HepG2 (cell line): ENCODE results near the gene PNPLA3. TPM values are rescaled to one million over a fixed set of nuclear protein-coding genes. Genes with fewer than 3 reads are reported as not detected.

Experiments
- BRCA1 ChIP-seq: sonication (generic); formaldehyde crosslinking; IDR thresholded peaks from 2 replicates; pipeline ENCODE4 v1.4.0; 2020; ENCODE audit warnings: missing genetic modification reagents
- BRD4 ChIP-seq: sonication (generic); formaldehyde crosslinking; IDR thresholded peaks from 2 replicates; pipeline ENCODE4 v1.4.0; 2020; ENCODE audit warnings: missing genetic modification reagents
- CHCHD3 ChIP-seq: sonication (generic); formaldehyde crosslinking; IDR thresholded peaks from 2 replicates; pipeline ENCODE4 v1.8.0; 2022; ENCODE audit warnings: mild to moderate bottlenecking, missing genetic modification reagents, moderate library complexity
- DMAP1 ChIP-seq: IDR thresholded peaks from 2 replicates; pipeline ENCODE4 v1.6.1; 2016
- ELF1 ChIP-seq: sonication (generic); formaldehyde crosslinking; IDR thresholded peaks from 2 replicates; pipeline ENCODE4 v1.4.0; 2020; ENCODE audit warnings: missing genetic modification reagents
- ETV6 ChIP-seq: sonication (generic); formaldehyde crosslinking; conservative IDR thresholded peaks from 2 replicates; pipeline ENCODE4 v1.4.0; 2020; ENCODE audit warnings: missing genetic modification reagents
- KDM5B ChIP-seq: sonication (generic); formaldehyde crosslinking; IDR thresholded peaks from 2 replicates; pipeline ENCODE4 v1.4.0; 2020; ENCODE audit warnings: missing genetic modification reagents, mild to moderate bottlenecking, borderline replicate concordance
- MAFG ChIP-seq: sonication (generic); formaldehyde crosslinking; IDR thresholded peaks from 2 replicates; pipeline ENCODE4 v1.5.1; 2020; ENCODE audit warnings: mild to moderate bottlenecking, missing genetic modification reagents
- MTA1 ChIP-seq: sonication (generic); formaldehyde crosslinking; IDR thresholded peaks from 2 replicates; pipeline ENCODE4 v1.4.0; 2020; ENCODE audit warnings: missing genetic modification reagents, mild to moderate bottlenecking, borderline replicate concordance
- MYC ChIP-seq: sonication (generic); formaldehyde crosslinking; IDR thresholded peaks from 2 replicates; pipeline ENCODE4 v1.9.0; 2021; ENCODE audit warnings: missing genetic modification reagents, borderline replicate concordance
- NR2C2 ChIP-seq: sonication (generic); formaldehyde crosslinking; IDR thresholded peaks from 2 replicates; pipeline ENCODE4 v1.4.0; 2020; ENCODE audit warnings: missing genetic modification reagents, mild to moderate bottlenecking, moderate library complexity, borderline replicate concordance
- SOX5 ChIP-seq: IDR thresholded peaks from 2 replicates; pipeline ENCODE4 v1.6.1; 2016; ENCODE audit warnings: borderline replicate concordance
- TCF12 ChIP-seq, 2 experiments: fragments of 450-650 bp in 1 of 2; sonication (generic) in 1 of 2; formaldehyde crosslinking in 1 of 2; IDR thresholded peaks; 2 replicates each; pipeline versions ENCODE4 v1.6.1 to v1.8.0; 2017 to 2022; ENCODE audit warnings: antibody characterized with exemption in 1 of 2, mild to moderate bottlenecking in 1 of 2, missing genetic modification reagents in 1 of 2, moderate library complexity in 1 of 2
- ZNF460 ChIP-seq: sonication (generic); formaldehyde crosslinking; IDR thresholded peaks from 2 replicates; pipeline ENCODE4 v1.5.1; 2020; ENCODE audit warnings: missing genetic modification reagents, mild to moderate bottlenecking, borderline replicate concordance
- ZNF496 ChIP-seq: sonication (generic); formaldehyde crosslinking; IDR thresholded peaks from 2 replicates; pipeline ENCODE4 v1.8.1; 2023; ENCODE audit warnings: mild to moderate bottlenecking, moderate library complexity, missing genetic modification reagents; ENCODE audit not compliant: insufficient replicate concordance
- ZNF614 ChIP-seq: IDR thresholded peaks from 2 replicates; pipeline ENCODE4 v1.6.1; 2018; ENCODE audit warnings: missing biosample characterization, missing genetic modification reagents, inconsistent platforms, borderline replicate concordance
- polyA plus RNA-seq, 8 experiments: library from polyadenylated mRNA; depleted of rRNA in 3 of 8; stranded (reverse) in 7 of 8; unstranded in 1 of 8; fragments of >200 nt; fragmentation: Illumina TruSeq in 4 of 8; extraction: Trizol in 4 of 8; gene quantifications; 2 replicates each; pipeline versions ENCODE4 v1.2.1 to v1.2.3, GENCODE V29; 2011 to 2016; ENCODE audit warnings: low read depth in 4 of 8, missing spikeins in 1 of 8, mixed read lengths in 1 of 8; ENCODE audit not compliant: insufficient read depth in 1 of 8
- total RNA-seq, 5 experiments: library from RNA; depleted of rRNA; stranded (reverse); fragments of >200 nt; fragmentation: Illumina TruSeq; extraction: Trizol; gene quantifications; 2 replicates each; pipeline ENCODE4 v1.2.3, GENCODE V29; 2016; ENCODE audit warnings: low read depth in 1 of 5
- TF ChIP-seq, protein P1 (sequence below): sonication (generic); formaldehyde crosslinking; IDR thresholded peaks from 2 replicates; pipeline ENCODE4 v1.4.0; 2020; ENCODE audit warnings: missing genetic modification reagents, borderline replicate concordance
- TF ChIP-seq, protein P2 (sequence below): IDR thresholded peaks from 2 replicates; pipeline ENCODE4 v1.6.1; 2016; ENCODE audit warnings: missing compliant biosample characterization, missing genetic modification reagents, borderline replicate concordance
- TF ChIP-seq, protein P3 (sequence below): IDR thresholded peaks from 2 replicates; pipeline ENCODE4 v1.6.1; 2016
- TF ChIP-seq, protein P4 (sequence below): sonication (generic); formaldehyde crosslinking; conservative IDR thresholded peaks from 2 replicates; pipeline ENCODE4 v1.8.0; 2022; ENCODE audit warnings: low read depth, missing genetic modification reagents

The PNPLA3 gene
- total and polyA plus RNA-seq, 2 of the 13 experiments (the other 11 are each of a cell fraction or from before 2014, with no cell fraction given) = 16.9 to 19.8 TPM

DNA sequence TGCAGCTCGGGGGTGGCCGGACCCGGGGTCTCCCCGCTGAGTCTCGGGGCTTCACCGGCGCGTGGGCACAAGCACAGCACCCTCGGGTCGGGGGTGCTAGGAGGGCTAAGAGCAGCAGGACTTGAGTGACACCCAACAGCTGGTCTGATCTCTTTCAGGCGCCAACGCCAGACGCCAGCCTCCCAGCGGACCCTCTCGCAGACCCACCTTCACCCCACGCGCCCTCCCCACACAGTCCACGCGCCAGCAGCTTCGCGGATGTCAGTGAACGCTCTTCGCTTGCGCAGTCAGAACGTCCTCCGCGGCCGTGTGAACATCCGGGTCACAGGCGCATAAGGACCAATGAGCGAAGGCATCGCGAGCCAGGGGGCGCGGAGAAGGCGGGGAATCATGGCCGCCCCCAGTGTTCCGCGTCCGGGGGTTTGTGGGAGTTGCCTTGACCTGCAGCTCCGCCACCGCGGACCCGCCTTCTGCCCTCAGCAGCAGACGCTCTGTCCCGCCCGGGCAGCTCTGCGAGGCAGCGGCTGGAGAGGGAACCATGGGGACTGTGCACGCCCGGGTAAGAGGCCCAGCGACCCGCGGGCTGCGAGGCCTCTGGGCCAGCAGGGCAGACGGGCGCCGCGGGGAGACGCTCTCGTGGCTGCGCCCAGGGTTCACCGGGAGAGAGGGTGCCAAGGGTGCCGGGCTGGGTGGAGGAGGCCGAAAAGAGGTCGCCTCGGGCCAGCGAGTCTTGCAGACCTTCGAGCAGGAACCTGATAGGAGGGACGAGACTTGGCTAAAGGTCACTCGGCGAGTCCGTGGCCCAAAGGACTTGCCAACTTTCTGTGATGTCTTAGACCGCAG lies 31.7 kb downstream of the PNPLA3 start, which contains the start of gene SAMM50 (continued):
- TF ChIP-seq, protein P1, sequence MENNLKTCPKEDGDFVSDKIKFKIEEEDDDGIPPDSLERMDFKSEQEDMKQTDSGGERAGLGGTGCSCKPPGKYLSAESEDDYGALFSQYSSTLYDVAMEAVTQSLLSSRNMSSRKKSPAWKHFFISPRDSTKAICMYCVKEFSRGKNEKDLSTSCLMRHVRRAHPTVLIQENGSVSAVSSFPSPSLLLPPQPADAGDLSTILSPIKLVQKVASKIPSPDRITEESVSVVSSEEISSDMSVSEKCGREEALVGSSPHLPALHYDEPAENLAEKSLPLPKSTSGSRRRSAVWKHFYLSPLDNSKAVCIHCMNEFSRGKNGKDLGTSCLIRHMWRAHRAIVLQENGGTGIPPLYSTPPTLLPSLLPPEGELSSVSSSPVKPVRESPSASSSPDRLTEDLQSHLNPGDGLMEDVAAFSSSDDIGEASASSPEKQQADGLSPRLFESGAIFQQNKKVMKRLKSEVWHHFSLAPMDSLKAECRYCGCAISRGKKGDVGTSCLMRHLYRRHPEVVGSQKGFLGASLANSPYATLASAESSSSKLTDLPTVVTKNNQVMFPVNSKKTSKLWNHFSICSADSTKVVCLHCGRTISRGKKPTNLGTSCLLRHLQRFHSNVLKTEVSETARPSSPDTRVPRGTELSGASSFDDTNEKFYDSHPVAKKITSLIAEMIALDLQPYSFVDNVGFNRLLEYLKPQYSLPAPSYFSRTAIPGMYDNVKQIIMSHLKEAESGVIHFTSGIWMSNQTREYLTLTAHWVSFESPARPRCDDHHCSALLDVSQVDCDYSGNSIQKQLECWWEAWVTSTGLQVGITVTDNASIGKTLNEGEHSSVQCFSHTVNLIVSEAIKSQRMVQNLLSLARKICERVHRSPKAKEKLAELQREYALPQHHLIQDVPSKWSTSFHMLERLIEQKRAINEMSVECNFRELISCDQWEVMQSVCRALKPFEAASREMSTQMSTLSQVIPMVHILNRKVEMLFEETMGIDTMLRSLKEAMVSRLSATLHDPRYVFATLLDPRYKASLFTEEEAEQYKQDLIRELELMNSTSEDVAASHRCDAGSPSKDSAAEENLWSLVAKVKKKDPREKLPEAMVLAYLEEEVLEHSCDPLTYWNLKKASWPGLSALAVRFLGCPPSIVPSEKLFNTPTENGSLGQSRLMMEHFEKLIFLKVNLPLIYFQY (CRISPR knock-in tag) = no peak; the same call in 1 of the 2 replicates
- TF ChIP-seq, protein P2, sequence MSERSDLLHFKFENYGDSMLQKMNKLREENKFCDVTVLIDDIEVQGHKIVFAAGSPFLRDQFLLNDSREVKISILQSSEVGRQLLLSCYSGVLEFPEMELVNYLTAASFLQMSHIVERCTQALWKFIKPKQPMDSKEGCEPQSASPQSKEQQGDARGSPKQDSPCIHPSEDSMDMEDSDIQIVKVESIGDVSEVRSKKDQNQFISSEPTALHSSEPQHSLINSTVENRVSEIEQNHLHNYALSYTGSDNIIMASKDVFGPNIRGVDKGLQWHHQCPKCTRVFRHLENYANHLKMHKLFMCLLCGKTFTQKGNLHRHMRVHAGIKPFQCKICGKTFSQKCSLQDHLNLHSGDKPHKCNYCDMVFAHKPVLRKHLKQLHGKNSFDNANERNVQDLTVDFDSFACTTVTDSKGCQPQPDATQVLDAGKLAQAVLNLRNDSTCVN (CRISPR knock-in tag) = peak; percentile 14; the same call in 1 of the 2 replicates
- TF ChIP-seq ZNF614 (CRISPR knock-in tag) (peak; percentile 78; the same call in 1 of the 2 replicates), CHCHD3 (CRISPR knock-in tag) (no peak), BRCA1 (CRISPR knock-in tag) (no peak), TCF12 (IDR thresholded peaks at IDR 0.05) (no peak), TCF12 (CRISPR knock-in tag; IDR thresholded peaks at IDR 0.05) (peak; percentile 26; the same call in 1 of the 2 replicates), ZNF460 (CRISPR knock-in tag) (no peak), ELF1 (peak; percentile 82), BRD4 (CRISPR knock-in tag) (peak; percentile 69; the same call in 1 of the 2 replicates), ZNF496 (CRISPR knock-in tag) (no peak), SOX5 (CRISPR knock-in tag) (peak; percentile 26; the same call in 1 of the 2 replicates), MAFG (CRISPR knock-in tag) (no peak), MTA1 (CRISPR knock-in tag) (no peak), DMAP1 (CRISPR knock-in tag) (peak; percentile 56; the same call in 1 of the 2 replicates), MYC (CRISPR knock-in tag) (peak; percentile 83), ETV6 (CRISPR knock-in tag) (no peak; the same call in 1 of the 2 replicates), KDM5B (peak; percentile 84), NR2C2 (peak; percentile 100)
- TF ChIP-seq, protein P3, sequence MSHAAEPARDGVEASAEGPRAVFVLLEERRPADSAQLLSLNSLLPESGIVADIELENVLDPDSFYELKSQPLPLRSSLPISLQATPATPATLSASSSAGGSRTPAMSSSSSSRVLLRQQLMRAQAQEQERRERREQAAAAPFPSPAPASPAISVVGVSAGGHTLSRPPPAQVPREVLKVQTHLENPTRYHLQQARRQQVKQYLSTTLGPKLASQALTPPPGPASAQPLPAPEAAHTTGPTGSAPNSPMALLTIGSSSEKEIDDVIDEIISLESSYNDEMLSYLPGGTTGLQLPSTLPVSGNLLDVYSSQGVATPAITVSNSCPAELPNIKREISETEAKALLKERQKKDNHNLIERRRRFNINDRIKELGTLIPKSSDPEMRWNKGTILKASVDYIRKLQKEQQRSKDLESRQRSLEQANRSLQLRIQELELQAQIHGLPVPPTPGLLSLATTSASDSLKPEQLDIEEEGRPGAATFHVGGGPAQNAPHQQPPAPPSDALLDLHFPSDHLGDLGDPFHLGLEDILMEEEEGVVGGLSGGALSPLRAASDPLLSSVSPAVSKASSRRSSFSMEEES (CRISPR knock-in tag) = peak; percentile 43; the same call in 1 of the 2 replicates
- TF ChIP-seq, protein P4, sequence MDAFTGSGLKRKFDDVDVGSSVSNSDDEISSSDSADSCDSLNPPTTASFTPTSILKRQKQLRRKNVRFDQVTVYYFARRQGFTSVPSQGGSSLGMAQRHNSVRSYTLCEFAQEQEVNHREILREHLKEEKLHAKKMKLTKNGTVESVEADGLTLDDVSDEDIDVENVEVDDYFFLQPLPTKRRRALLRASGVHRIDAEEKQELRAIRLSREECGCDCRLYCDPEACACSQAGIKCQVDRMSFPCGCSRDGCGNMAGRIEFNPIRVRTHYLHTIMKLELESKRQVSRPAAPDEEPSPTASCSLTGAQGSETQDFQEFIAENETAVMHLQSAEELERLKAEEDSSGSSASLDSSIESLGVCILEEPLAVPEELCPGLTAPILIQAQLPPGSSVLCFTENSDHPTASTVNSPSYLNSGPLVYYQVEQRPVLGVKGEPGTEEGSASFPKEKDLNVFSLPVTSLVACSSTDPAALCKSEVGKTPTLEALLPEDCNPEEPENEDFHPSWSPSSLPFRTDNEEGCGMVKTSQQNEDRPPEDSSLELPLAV = 0 out of 2 replicates have a peak, but pooled peaks have one; percentile 38
